ENCODE measurements around the gene CADM4. TPM values are rescaled to one million over a fixed set of nuclear protein-coding genes. Genes with fewer than 3 reads are reported as not detected.
"Not testable (repeated sequence)": the region's sequence is repeated elsewhere in the genome, so short reads cannot be mapped to it uniquely, and the experiment has no call there.

CADM4 gene
- total RNA-seq, 2 donors from 2014 or later, result 0.59 TPM

GRCh38 chr19:43619262-43620060 lies 20.2 kb downstream of the CADM4 start, which contains the start of gene ZNF428:
Gene ZNF428, minus strand, starts transcription at chr19:43619629. Its CDS starts 5,325 bp downstream, at chr19:43614304.
- DNase-seq (ENCODE audit: low spot score), result peak; percentile 95
- Mint-ChIP-seq H3K27ac (peak within 1 kb of the TSS; percentile 95 to 98), H3K4me3 (peak within 1 kb of the TSS; percentile 98), H3K36me3 (no peaks in the 10 kb centered on the region), H3K9me3 (no peaks in the 10 kb centered on the region), H3K4me1 (ENCODE audit: low read depth in 2 of 2) (peaks cover 21 to 32% of the 10 kb centered on the region in 2 donors), H3K27me3 (no peaks in the 10 kb centered on the region)
- peak; percentile 94 for ATAC-seq

- Mint-ChIP-seq H3K27ac (peak overlapping the region; percentile 95 to 98), H3K4me3 (peak overlapping the region; percentile 98), H3K4me1 (ENCODE audit: low read depth in 2 of 2) (peaks cover 21 to 29% of the 10 kb centered on the region in 2 donors), H3K36me3 (no peaks in the 10 kb centered on the region), H3K27me3 (no peaks in the 10 kb centered on the region), H3K9me3 (no peaks in the 10 kb centered on the region)
- DNase-seq (ENCODE audit: low spot score), result no peak
- peak; percentile 25 to 51 for ATAC-seq
Measured at GRCh38 chr19:43618921-43619261, 20.8 kb downstream of the CADM4 start.

DNA sequence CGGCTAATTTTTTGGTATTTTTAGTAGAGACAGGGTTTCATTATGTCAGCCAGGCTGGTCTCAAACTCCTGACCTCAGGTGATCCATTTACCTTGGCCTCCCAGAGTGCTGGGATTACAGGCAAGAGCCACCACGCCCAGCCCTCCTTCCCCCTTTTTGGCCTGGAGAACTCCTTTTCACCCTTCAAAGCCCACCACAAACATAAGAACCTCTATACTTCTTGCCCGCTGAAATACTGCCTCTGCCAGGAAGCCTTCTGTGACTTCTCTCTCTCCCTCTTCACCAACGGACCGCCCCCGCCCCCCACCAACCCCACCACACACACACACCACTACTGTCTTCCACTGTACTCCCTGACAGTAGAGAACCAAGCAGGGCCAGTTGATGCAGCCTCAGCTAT lies 22.7 kb downstream of the CADM4 start:
- peaks cover 24 to 36% of the 10 kb centered on the region in 2 donors for H3K4me1 Mint-ChIP-seq (ENCODE audit: low read depth in 2 of 2)
- no peaks in the 10 kb centered on the region for H3K36me3 Mint-ChIP-seq
- no peaks in the 10 kb centered on the region for H3K27me3 Mint-ChIP-seq
- DNase-seq (ENCODE audit: low spot score), result peak; percentile 40
- no peak overlapping the region for H3K4me3 Mint-ChIP-seq
- no peak for ATAC-seq
- H3K27ac Mint-ChIP-seq, result peak overlapping the region in 1 of 2 donors; percentile 60
- H3K9me3 Mint-ChIP-seq, result no peaks in the 10 kb centered on the region

- no peak for DNase-seq (ENCODE audit: low spot score)
- ATAC-seq, result no peak
- Mint-ChIP-seq H3K36me3 (no peaks in the 10 kb centered on the region), H3K27ac (no peak overlapping the region), H3K27me3 (no peaks in the 10 kb centered on the region), H3K4me1 (ENCODE audit: low read depth in 2 of 2) (peaks cover 26 to 40% of the 10 kb centered on the region in 2 donors), H3K9me3 (no peaks in the 10 kb centered on the region), H3K4me3 (no peak overlapping the region)
Measured at GRCh38 chr19:43616306-43616705, 23.3 kb downstream of the CADM4 start.

- DNase-seq (ENCODE audit: low spot score) (peak; percentile 47), ATAC-seq (no peak)
- Mint-ChIP-seq H3K4me3 (no peak overlapping the region), H3K27me3 (no peaks in the 10 kb centered on the region), H3K36me3 (no peaks in the 10 kb centered on the region), H3K9me3 (no peaks in the 10 kb centered on the region), H3K27ac (no peak overlapping the region), H3K4me1 (ENCODE audit: low read depth in 2 of 2) (peaks cover 5 to 37% of the 10 kb centered on the region in 2 donors)
Measured at GRCh38 chr19:43612374-43612773, 27.3 kb downstream of the CADM4 start.

- ATAC-seq (no peak), DNase-seq (ENCODE audit: low spot score) (no peak)
- Mint-ChIP-seq H3K9me3 (no peaks in the 10 kb centered on the region), H3K4me1 (ENCODE audit: low read depth in 2 of 2) (peaks cover 5 to 34% of the 10 kb centered on the region in 2 donors), H3K27ac (peak within 1 kb of the TSS in 1 of 2 donors; percentile 57), H3K27me3 (no peaks in the 10 kb centered on the region), H3K4me3 (no peak within 1 kb of the TSS), H3K36me3 (no peaks in the 10 kb centered on the region)
Measured at GRCh38 chr19:43611788-43612187, 27.9 kb downstream of the CADM4 start, which contains the start of gene SRRM5. Gene SRRM5, plus strand, starts transcription at chr19:43612088. Its CDS starts 34 bp downstream, at chr19:43612122.

DNA sequence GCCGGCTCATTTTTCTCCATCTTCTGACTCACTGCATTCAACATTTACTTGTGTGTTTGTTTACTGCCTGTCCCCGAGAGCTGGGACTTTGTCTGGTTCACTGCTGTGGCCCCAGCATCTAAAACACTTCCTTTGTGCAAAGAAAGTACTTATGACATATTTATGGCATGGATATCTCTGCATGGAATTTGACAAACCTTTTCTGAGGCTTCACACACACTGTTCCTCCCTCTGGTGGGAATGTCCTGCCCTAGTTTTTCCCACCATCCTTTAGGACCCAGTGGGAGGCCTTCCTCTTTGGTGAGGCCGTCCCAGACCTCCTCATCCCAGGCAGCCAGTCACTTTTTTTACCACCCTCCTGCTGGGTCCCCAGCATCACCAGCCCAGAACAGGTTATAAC lies 29.2 kb downstream of the CADM4 start:
- peak overlapping the region in 1 of 2 donors; percentile 57 for H3K27ac Mint-ChIP-seq
- peaks cover 5 to 24% of the 10 kb centered on the region in 2 donors for H3K4me1 Mint-ChIP-seq (ENCODE audit: low read depth in 2 of 2)

DNA sequence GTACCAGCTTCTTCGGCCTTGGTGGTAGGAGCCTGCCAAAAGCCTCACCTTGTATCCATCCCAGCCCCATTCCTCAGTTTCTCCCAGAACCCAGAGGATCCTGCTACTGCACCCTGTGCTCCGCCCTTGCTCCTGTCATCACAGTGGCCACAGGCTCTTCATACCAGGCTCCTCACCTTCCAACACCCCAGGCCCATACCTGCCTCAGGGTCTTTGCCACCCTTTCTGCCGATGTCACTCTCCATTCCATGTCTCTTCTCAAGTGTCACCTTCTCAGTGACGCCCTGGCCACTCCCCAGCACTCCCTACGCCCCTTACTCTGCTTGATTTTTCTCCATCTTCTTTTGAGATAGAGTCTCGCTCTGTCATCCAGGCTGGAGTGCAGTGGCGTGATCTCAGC lies 29.8 kb downstream of the CADM4 start:
- peaks cover 5 to 24% of the 10 kb centered on the region in 2 donors for H3K4me1 Mint-ChIP-seq (ENCODE audit: low read depth in 2 of 2)
- no peaks in the 10 kb centered on the region for H3K36me3 Mint-ChIP-seq
- H3K27me3 Mint-ChIP-seq, result no peaks in the 10 kb centered on the region
- DNase-seq (ENCODE audit: low spot score), result no peak
- no peaks in the 10 kb centered on the region for H3K9me3 Mint-ChIP-seq
- H3K27ac Mint-ChIP-seq, result no peak overlapping the region
- H3K4me3 Mint-ChIP-seq, result no peak overlapping the region
- no peak for ATAC-seq

More for the DNA sequence above, 29.2 kb downstream of the CADM4 start:
- DNase-seq (ENCODE audit: low spot score) (no peak), ATAC-seq (no peak)
- H3K27me3 Mint-ChIP-seq, result no peaks in the 10 kb centered on the region
- H3K4me3 Mint-ChIP-seq, result no peak overlapping the region
- H3K36me3 Mint-ChIP-seq, result no peaks in the 10 kb centered on the region
- H3K9me3 Mint-ChIP-seq, result no peaks in the 10 kb centered on the region

- H3K4me1 Mint-ChIP-seq (ENCODE audit: low read depth in 2 of 2), result peaks cover 5 to 16% of the 10 kb centered on the region in 2 donors
- H3K27me3 Mint-ChIP-seq, result no peaks in the 10 kb centered on the region
- H3K9me3 Mint-ChIP-seq, result no peaks in the 10 kb centered on the region
- ATAC-seq, result no peak
- no peak for DNase-seq (ENCODE audit: low spot score)
- no peak overlapping the region for H3K4me3 Mint-ChIP-seq
- H3K36me3 Mint-ChIP-seq, result no peaks in the 10 kb centered on the region
- no peak overlapping the region for H3K27ac Mint-ChIP-seq
Measured at GRCh38 chr19:43607238-43608205, 32.1 kb downstream of the CADM4 start.

DNA sequence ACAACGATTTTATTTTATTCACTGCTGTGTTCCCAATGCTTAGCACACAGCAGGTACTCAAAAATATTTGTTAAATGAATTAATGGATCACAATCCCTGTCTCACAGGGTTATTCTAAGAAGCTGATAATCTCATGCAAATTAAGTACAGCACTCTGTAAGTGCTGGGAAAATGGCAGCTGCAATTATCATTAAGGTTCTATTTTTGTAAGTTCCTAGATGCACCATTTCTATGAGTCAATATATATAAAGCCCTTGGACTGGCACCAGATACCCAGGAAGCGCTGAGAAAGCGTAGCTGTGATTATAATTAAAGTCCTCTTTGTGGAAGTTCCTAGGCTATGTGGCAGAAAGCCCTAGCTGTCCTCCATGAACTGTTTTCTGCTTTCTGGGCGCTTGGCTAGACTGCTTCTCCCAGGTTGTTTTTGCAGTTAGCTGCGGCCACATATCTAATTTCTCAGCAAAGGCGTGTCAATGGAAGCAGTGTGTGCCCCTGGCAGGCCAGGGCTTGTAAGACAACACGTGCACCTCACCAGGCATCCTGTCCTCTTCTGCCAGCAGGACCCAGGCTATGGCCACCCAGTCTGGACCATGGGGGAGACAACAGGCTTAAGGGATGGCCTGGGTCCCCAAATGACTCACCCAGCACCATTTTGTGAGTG lies 33.0 kb downstream of the CADM4 start:
- H3K4me3 Mint-ChIP-seq, result no peak overlapping the region

DNA sequence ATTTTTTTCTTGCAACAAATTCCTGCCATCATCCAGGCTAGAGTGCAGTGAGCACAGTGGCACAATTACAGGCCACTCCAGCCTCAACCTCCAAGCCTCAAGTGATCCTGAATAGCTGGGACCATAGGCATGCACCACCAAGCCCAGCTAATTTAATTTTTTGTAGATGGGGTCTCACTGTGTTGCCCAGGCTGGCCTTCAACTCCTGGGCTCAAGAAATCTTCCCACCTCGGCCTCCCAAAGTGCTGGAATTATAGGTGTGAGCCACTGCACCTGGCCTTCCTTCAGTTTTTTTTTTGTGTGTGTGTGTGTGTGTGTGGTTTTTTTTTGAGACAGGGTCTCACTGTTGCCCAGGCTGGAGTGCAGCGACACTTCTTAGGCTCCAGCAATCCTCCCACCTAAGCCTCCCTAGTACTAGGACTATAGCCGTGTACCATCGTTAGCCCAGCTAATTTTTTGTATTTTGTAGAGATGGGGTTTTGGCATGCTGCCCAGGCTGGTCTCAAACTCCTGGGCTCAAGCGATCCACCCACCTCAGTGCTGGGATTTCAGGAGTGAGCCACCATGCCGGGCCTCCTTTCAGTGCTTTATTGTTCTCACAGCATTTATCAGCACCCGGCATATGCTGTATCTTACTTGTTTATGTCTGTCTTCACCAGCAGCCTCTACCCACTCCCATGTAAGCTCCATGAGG lies 33.6 kb downstream of the CADM4 start:
- Mint-ChIP-seq H3K4me1 (ENCODE audit: low read depth in 2 of 2) (peaks cover 0 to 9% of the 10 kb centered on the region in 2 donors), H3K27ac (peak overlapping the region in 1 of 2 donors; percentile 50), H3K36me3 (no peaks in the 10 kb centered on the region), H3K27me3 (no peaks in the 10 kb centered on the region), H3K4me3 (no peak overlapping the region), H3K9me3 (no peaks in the 10 kb centered on the region)
- DNase-seq (ENCODE audit: low spot score), result no peak
- ATAC-seq, result no peak

More for the DNA sequence above, 33.0 kb downstream of the CADM4 start:
- Mint-ChIP-seq H3K27ac (peak overlapping the region in 1 of 2 donors; percentile 50), H3K27me3 (no peaks in the 10 kb centered on the region), H3K9me3 (no peaks in the 10 kb centered on the region), H3K36me3 (no peaks in the 10 kb centered on the region), H3K4me1 (ENCODE audit: low read depth in 2 of 2) (peaks cover 0 to 11% of the 10 kb centered on the region in 2 donors)
- DNase-seq (ENCODE audit: low spot score) (no peak), ATAC-seq (no peak)

DNA sequence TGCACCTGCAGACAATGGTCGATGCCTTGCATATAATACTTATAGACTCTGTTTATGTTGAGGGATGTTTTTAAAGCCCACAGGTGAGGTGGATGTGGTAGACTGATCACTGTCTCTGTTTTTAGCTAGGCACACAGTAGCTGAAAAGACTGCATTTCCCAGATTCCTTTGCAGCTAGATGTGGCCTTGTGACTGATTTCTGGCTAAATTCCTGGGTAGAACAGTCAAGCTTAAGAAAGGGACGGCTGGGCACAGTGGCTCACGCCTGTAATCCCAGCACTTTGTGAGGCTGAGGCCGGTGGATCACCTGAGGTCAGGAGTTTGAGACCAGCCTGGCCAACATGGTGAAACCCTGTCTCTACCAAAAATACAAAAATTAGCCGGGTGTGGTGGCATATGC lies 39.3 kb downstream of the CADM4 start:
- not testable (repeated sequence) for ATAC-seq, H3K9me3 Mint-ChIP-seq

More for the DNA sequence above, 39.3 kb downstream of the CADM4 start:
- H3K36me3 Mint-ChIP-seq; H3K27ac Mint-ChIP-seq; H3K4me3 Mint-ChIP-seq; DNase-seq (ENCODE audit: low spot score); H3K27me3 Mint-ChIP-seq: not testable (repeated sequence)
- H3K4me1 Mint-ChIP-seq (ENCODE audit: low read depth in 2 of 2), result peaks cover 20 to 29% of the 10 kb centered on the region in 2 donors

Data from natural killer cell treated with Interleukin-12 subunit alpha and Interleukin-12 subunit beta and Interleukin-15 and Interleukin-18, amount 100 ng/mL, for 72 hours (primary cell).